ENCODE measurements around the gene DPP9.
"Not testable (repeated sequence)": the region's sequence is repeated elsewhere in the genome, so short reads cannot be mapped to it uniquely, and the experiment has no call there.

Gene DPP9

GRCh38 chr19:4684312-4685095 is 39.1 kb downstream of the DPP9 start:
- no peak for DNase-seq

GRCh38 chr19:4682417-4683200 is 41.0 kb downstream of the DPP9 start:
- DNase-seq, result no peak

GRCh38 chr19:4680021-4680420 is 43.6 kb downstream of the DPP9 start:
- not testable (repeated sequence) for DNase-seq

GRCh38 chr19:4678881-4679790 is 44.5 kb downstream of the DPP9 start:
- no peak for DNase-seq

GRCh38 chr19:4676955-4677731 is 46.5 kb downstream of the DPP9 start:
- peak; percentile 27 for DNase-seq

- no peak for DNase-seq
These were observed 48.3 kb downstream of the DPP9 start for GRCh38 chr19:4675346-4675745.

GRCh38 chr19:4673726-4674125 is 49.9 kb downstream of the DPP9 start:
- no peak for DNase-seq

GRCh38 chr19:4673216-4673615 is 50.4 kb downstream of the DPP9 start:
- no peak for DNase-seq

- DNase-seq, result no peak
These were observed 52.3 kb downstream of the DPP9 start for GRCh38 chr19:4671185-4671851.

- peak; percentile 93 for DNase-seq
These were observed 53.7 kb downstream of the DPP9 start, which contains the start of gene MYDGF for GRCh38 chr19:4669723-4670480. TSS of gene MYDGF (minus strand) at chr19:4670342. CDS start at chr19:4670334, 8 bp downstream.

GRCh38 chr19:4664642-4665041 is 59.0 kb downstream of the DPP9 start:
- DNase-seq, result no peak

- no peak for DNase-seq
These were observed 60.8 kb downstream of the DPP9 start for GRCh38 chr19:4662812-4663211.

GRCh38 chr19:4662020-4662695 is 61.5 kb downstream of the DPP9 start:
- no peak for DNase-seq

GRCh38 chr19:4660993-4661392 is 62.6 kb downstream of the DPP9 start:
- DNase-seq, result no peak

GRCh38 chr19:4660181-4660791 is 63.4 kb downstream of the DPP9 start:
- DNase-seq, result no peak

- no peak for DNase-seq
These were observed 65.8 kb downstream of the DPP9 start for GRCh38 chr19:4657835-4658234.

GRCh38 chr19:4657262-4657661 is 66.4 kb downstream of the DPP9 start:
- DNase-seq, result no peak

GRCh38 chr19:4656102-4656501 is 67.5 kb downstream of the DPP9 start:
- DNase-seq, result no peak

GRCh38 chr19:4654437-4655361 is 68.9 kb downstream of the DPP9 start:
- DNase-seq, result no peak

Data from CD4-positive, alpha-beta T cell treated with Interleukin-15 for 1 hour (primary cell).